ENCODE measurements around the gene PCSK2. TPM values are rescaled to one million over a fixed set of nuclear protein-coding genes. Genes with fewer than 3 reads are reported as not detected.

Gene PCSK2
- total and polyA plus RNA-seq, 5 donors from 2014 or later: not detected

GRCh38 chr20:17500271-17500670 is 273.4 kb downstream of the PCSK2 start:
- Histone ChIP-seq H3K4me1 (ENCODE audit: control insufficient read depth, insufficient read depth, low read length, poor library complexity, severe bottlenecking) (peaks cover 17% of the 10 kb centered on the region), H3K4me3 (ENCODE audit: low read depth, low read length) (no peak overlapping the region), H3K27ac (ENCODE audit: insufficient read depth, low read length, poor library complexity, severe bottlenecking) (no peak overlapping the region), H3K36me3 (ENCODE audit: control insufficient read depth, insufficient read depth, low read length) (no peaks in the 10 kb centered on the region), H3K27me3 (ENCODE audit: control insufficient read depth, insufficient read depth, low read length) (peaks cover 2% of the 10 kb centered on the region), H3K9me3 (ENCODE audit: control insufficient read depth in 2 of 2, low read length in 2 of 2) (no peaks in the 10 kb centered on the region)
- no peak for DNase-seq
- H3K9me3 Mint-ChIP-seq: peaks cover 0 to 2% (median 0%) of the 10 kb centered on the region in 7 donors
- H3K27ac Mint-ChIP-seq: no peak overlapping the region
- no peak for ATAC-seq (ENCODE audit: low read depth in 2 of 2)
- peaks cover 0 to 18% (median 6%) of the 10 kb centered on the region in 4 donors for H3K4me1 Mint-ChIP-seq
- H3K27me3 Mint-ChIP-seq: peaks cover 5% of the 10 kb centered on the region
- H3K4me3 Mint-ChIP-seq: no peak overlapping the region
- no peaks in the 10 kb centered on the region for H3K36me3 Mint-ChIP-seq

GRCh38 chr20:17500826-17501225 is 274.0 kb downstream of the PCSK2 start:
- Mint-ChIP-seq H3K4me1 (peaks cover 0 to 22% (median 9%) of the 10 kb centered on the region in 4 donors), H3K27ac (no peak overlapping the region), H3K36me3 (no peaks in the 10 kb centered on the region)

GRCh38 chr20:17501701-17502100 is 274.9 kb downstream of the PCSK2 start:
- H3K27ac ChIP-seq (ENCODE audit: insufficient read depth, low read length, poor library complexity, severe bottlenecking): no peak overlapping the region
- H3K36me3 ChIP-seq (ENCODE audit: control insufficient read depth, insufficient read depth, low read length): no peaks in the 10 kb centered on the region
- Mint-ChIP-seq H3K4me3 (no peak overlapping the region), H3K27me3 (peaks cover 9% of the 10 kb centered on the region), H3K9me3 (peaks cover 0 to 2% (median 0%) of the 10 kb centered on the region in 7 donors), H3K4me1 (peaks cover 0 to 26% (median 11%) of the 10 kb centered on the region in 4 donors), H3K36me3 (no peaks in the 10 kb centered on the region), H3K27ac (no peak overlapping the region)
- H3K27me3 ChIP-seq (ENCODE audit: control insufficient read depth, insufficient read depth, low read length): peaks cover 2% of the 10 kb centered on the region
- ATAC-seq (ENCODE audit: low read depth in 2 of 2): no peak
- no peaks in the 10 kb centered on the region for H3K9me3 ChIP-seq (ENCODE audit: control insufficient read depth in 2 of 2, low read length in 2 of 2)
- peaks cover 28% of the 10 kb centered on the region for H3K4me1 ChIP-seq (ENCODE audit: control insufficient read depth, insufficient read depth, low read length, poor library complexity, severe bottlenecking)
- DNase-seq: no peak
- H3K4me3 ChIP-seq (ENCODE audit: low read depth, low read length): no peak overlapping the region

More at GRCh38 chr20:17500826-17501225, 274.0 kb downstream of the PCSK2 start:
- DNase-seq (no peak), ATAC-seq (ENCODE audit: low read depth in 2 of 2) (no peak)
- peaks cover 0 to 2% (median 0%) of the 10 kb centered on the region in 7 donors for H3K9me3 Mint-ChIP-seq
- H3K36me3 ChIP-seq (ENCODE audit: control insufficient read depth, insufficient read depth, low read length): no peaks in the 10 kb centered on the region
- peaks cover 2% of the 10 kb centered on the region for H3K27me3 ChIP-seq (ENCODE audit: control insufficient read depth, insufficient read depth, low read length)
- H3K4me3 Mint-ChIP-seq: no peak overlapping the region
- H3K27me3 Mint-ChIP-seq: peaks cover 5% of the 10 kb centered on the region
- no peak overlapping the region for H3K4me3 ChIP-seq (ENCODE audit: low read depth, low read length)
- no peak overlapping the region for H3K27ac ChIP-seq (ENCODE audit: insufficient read depth, low read length, poor library complexity, severe bottlenecking)
- H3K9me3 ChIP-seq (ENCODE audit: control insufficient read depth in 2 of 2, low read length in 2 of 2): no peaks in the 10 kb centered on the region
- H3K4me1 ChIP-seq (ENCODE audit: control insufficient read depth, insufficient read depth, low read length, poor library complexity, severe bottlenecking): peaks cover 22% of the 10 kb centered on the region

- H3K4me3 ChIP-seq (ENCODE audit: low read depth, low read length): no peak overlapping the region
- Mint-ChIP-seq H3K4me1 (peaks cover 0 to 27% (median 11%) of the 10 kb centered on the region in 4 donors), H3K27me3 (peaks cover 9% of the 10 kb centered on the region), H3K27ac (no peak overlapping the region), H3K4me3 (peak overlapping the region in 1 of 4 donors; percentile 10), H3K36me3 (no peaks in the 10 kb centered on the region), H3K9me3 (peaks cover 0 to 2% (median 0%) of the 10 kb centered on the region in 7 donors)
- no peak overlapping the region for H3K27ac ChIP-seq (ENCODE audit: insufficient read depth, low read length, poor library complexity, severe bottlenecking)
- DNase-seq: no peak
- no peaks in the 10 kb centered on the region for H3K36me3 ChIP-seq (ENCODE audit: control insufficient read depth, insufficient read depth, low read length)
- H3K27me3 ChIP-seq (ENCODE audit: control insufficient read depth, insufficient read depth, low read length): peaks cover 2% of the 10 kb centered on the region
- H3K9me3 ChIP-seq (ENCODE audit: control insufficient read depth in 2 of 2, low read length in 2 of 2): no peaks in the 10 kb centered on the region
- no peak for ATAC-seq (ENCODE audit: low read depth in 2 of 2)
- H3K4me1 ChIP-seq (ENCODE audit: control insufficient read depth, insufficient read depth, low read length, poor library complexity, severe bottlenecking): peaks cover 31% of the 10 kb centered on the region
Observed at GRCh38 chr20:17502105-17502504, 275.3 kb downstream of the PCSK2 start.

GRCh38 chr20:17503301-17504065 is 276.6 kb downstream of the PCSK2 start:
- Histone ChIP-seq H3K4me3 (ENCODE audit: low read depth, low read length) (no peak overlapping the region), H3K9me3 (ENCODE audit: control insufficient read depth in 2 of 2, low read length in 2 of 2) (no peaks in the 10 kb centered on the region), H3K27ac (ENCODE audit: insufficient read depth, low read length, poor library complexity, severe bottlenecking) (no peak overlapping the region), H3K36me3 (ENCODE audit: control insufficient read depth, insufficient read depth, low read length) (no peaks in the 10 kb centered on the region), H3K27me3 (ENCODE audit: control insufficient read depth, insufficient read depth, low read length) (no peaks in the 10 kb centered on the region), H3K4me1 (ENCODE audit: control insufficient read depth, insufficient read depth, low read length, poor library complexity, severe bottlenecking) (peaks cover 31% of the 10 kb centered on the region)
- peak overlapping the region in 2 of 3 donors; percentile 60 to 89 for H3K27ac Mint-ChIP-seq
- peak overlapping the region in 2 of 4 donors; percentile 38 to 55 for H3K4me3 Mint-ChIP-seq
- peak in 1 of 3 donors; percentile 51 for DNase-seq
- H3K4me1 Mint-ChIP-seq: peaks cover 0 to 30% (median 15%) of the 10 kb centered on the region in 4 donors
- no peak for ATAC-seq (ENCODE audit: low read depth in 2 of 2)
- peaks cover 9% of the 10 kb centered on the region for H3K27me3 Mint-ChIP-seq
- no peaks in the 10 kb centered on the region for H3K36me3 Mint-ChIP-seq
- peaks cover 0 to 2% (median 0%) of the 10 kb centered on the region in 7 donors for H3K9me3 Mint-ChIP-seq

GRCh38 chr20:17504066-17504897 is 277.4 kb downstream of the PCSK2 start:
- peak overlapping the region; percentile 79 for H3K4me3 ChIP-seq (ENCODE audit: low read depth, low read length)
- peak overlapping the region; percentile 90 to 98 (median 91) for H3K4me3 Mint-ChIP-seq
- peaks cover 0 to 2% (median 0%) of the 10 kb centered on the region in 7 donors for H3K9me3 Mint-ChIP-seq
- peaks cover 31% of the 10 kb centered on the region for H3K4me1 ChIP-seq (ENCODE audit: control insufficient read depth, insufficient read depth, low read length, poor library complexity, severe bottlenecking)
- DNase-seq (no peak), ATAC-seq (ENCODE audit: low read depth in 2 of 2) (peak; percentile 18 to 40)
- peak overlapping the region in 2 of 3 donors; percentile 26 to 89 for H3K27ac Mint-ChIP-seq
- H3K9me3 ChIP-seq (ENCODE audit: control insufficient read depth in 2 of 2, low read length in 2 of 2): no peaks in the 10 kb centered on the region
- H3K36me3 ChIP-seq (ENCODE audit: control insufficient read depth, insufficient read depth, low read length): no peaks in the 10 kb centered on the region
- no peak overlapping the region for H3K27ac ChIP-seq (ENCODE audit: insufficient read depth, low read length, poor library complexity, severe bottlenecking)
- H3K27me3 ChIP-seq (ENCODE audit: control insufficient read depth, insufficient read depth, low read length): no peaks in the 10 kb centered on the region
- no peaks in the 10 kb centered on the region for H3K36me3 Mint-ChIP-seq
- peaks cover 9% of the 10 kb centered on the region for H3K27me3 Mint-ChIP-seq
- H3K4me1 Mint-ChIP-seq: peaks cover 0 to 30% (median 15%) of the 10 kb centered on the region in 4 donors

- Mint-ChIP-seq H3K9me3 (peaks cover 0 to 2% (median 0%) of the 10 kb centered on the region in 7 donors), H3K27ac (peak overlapping the region; percentile 26 to 89 (median 74)), H3K4me3 (peak overlapping the region; percentile 90 to 98 (median 91)), H3K4me1 (peaks cover 0 to 30% (median 15%) of the 10 kb centered on the region in 4 donors), H3K27me3 (peaks cover 15% of the 10 kb centered on the region), H3K36me3 (no peaks in the 10 kb centered on the region)
- DNase-seq (peak; percentile 4 to 80 (median 72)), ATAC-seq (ENCODE audit: low read depth in 2 of 2) (peak; percentile 67 to 75)
- no peaks in the 10 kb centered on the region for H3K36me3 ChIP-seq (ENCODE audit: control insufficient read depth, insufficient read depth, low read length)
- no peaks in the 10 kb centered on the region for H3K27me3 ChIP-seq (ENCODE audit: control insufficient read depth, insufficient read depth, low read length)
- peak overlapping the region; percentile 51 for H3K27ac ChIP-seq (ENCODE audit: insufficient read depth, low read length, poor library complexity, severe bottlenecking)
- H3K9me3 ChIP-seq (ENCODE audit: control insufficient read depth in 2 of 2, low read length in 2 of 2): no peaks in the 10 kb centered on the region
- peaks cover 31% of the 10 kb centered on the region for H3K4me1 ChIP-seq (ENCODE audit: control insufficient read depth, insufficient read depth, low read length, poor library complexity, severe bottlenecking)
- H3K4me3 ChIP-seq (ENCODE audit: low read depth, low read length): peak overlapping the region; percentile 79
Observed at GRCh38 chr20:17504898-17505635, 278.2 kb downstream of the PCSK2 start.
